ENCODE results near the gene CLSTN2.

CLSTN2 gene

DNA sequence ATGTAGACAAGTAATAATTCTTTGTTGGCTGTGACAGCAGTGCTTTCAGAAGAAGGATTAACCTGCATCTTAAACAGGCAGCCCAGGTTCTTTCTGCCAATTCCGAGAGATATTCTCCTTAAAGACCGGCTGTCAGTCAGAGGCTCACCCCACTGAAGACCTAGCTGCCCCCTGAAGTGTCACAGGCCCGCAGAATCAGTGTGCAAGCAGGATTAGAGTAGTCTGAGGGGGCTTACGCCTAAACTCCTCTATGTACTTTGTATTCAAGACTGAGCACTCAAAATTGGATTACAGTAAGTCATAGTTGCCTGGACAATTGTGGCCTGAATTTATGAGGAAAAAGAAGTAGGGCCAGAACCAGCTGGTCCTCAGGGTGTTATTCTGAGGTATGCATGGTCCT, 342.9 kb downstream of the CLSTN2 start:
- Histone ChIP-seq H4K20me1 (ENCODE audit: insufficient read depth, low read length) (no peaks in the 10 kb centered on the region), H2AFZ (ENCODE audit: low read length) (no peak overlapping the region), H3K9me2 (replicated peaks; ENCODE audit: insufficient read depth, low read length) (no peaks in the 10 kb centered on the region), H3K27me3 (replicated peaks; ENCODE audit: insufficient read depth, low read length) (no peaks in the 10 kb centered on the region), H3K9me3 (replicated peaks; ENCODE audit: insufficient read depth, low read length) (no peaks in the 10 kb centered on the region), H3K79me2 (ENCODE audit: low read length) (no peaks in the 10 kb centered on the region), H3K4me3 (ENCODE audit: low read length) (no peak overlapping the region), H3K4me1 (ENCODE audit: low read length) (no peaks in the 10 kb centered on the region), H3F3A (ENCODE audit: insufficient read depth, low read length) (no peaks in the 10 kb centered on the region), H3K9ac (ENCODE audit: low read length) (no peak overlapping the region), H3K36me3 (replicated peaks; ENCODE audit: insufficient read depth, low read length) (no peaks in the 10 kb centered on the region), H3K27ac (ENCODE audit: low read length) (no peak overlapping the region), H3K4me2 (ENCODE audit: low read depth, low read length) (no peak overlapping the region)
- TF ChIP-seq, protein P1, sequence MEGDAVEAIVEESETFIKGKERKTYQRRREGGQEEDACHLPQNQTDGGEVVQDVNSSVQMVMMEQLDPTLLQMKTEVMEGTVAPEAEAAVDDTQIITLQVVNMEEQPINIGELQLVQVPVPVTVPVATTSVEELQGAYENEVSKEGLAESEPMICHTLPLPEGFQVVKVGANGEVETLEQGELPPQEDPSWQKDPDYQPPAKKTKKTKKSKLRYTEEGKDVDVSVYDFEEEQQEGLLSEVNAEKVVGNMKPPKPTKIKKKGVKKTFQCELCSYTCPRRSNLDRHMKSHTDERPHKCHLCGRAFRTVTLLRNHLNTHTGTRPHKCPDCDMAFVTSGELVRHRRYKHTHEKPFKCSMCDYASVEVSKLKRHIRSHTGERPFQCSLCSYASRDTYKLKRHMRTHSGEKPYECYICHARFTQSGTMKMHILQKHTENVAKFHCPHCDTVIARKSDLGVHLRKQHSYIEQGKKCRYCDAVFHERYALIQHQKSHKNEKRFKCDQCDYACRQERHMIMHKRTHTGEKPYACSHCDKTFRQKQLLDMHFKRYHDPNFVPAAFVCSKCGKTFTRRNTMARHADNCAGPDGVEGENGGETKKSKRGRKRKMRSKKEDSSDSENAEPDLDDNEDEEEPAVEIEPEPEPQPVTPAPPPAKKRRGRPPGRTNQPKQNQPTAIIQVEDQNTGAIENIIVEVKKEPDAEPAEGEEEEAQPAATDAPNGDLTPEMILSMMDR (IDR thresholded peaks at IDR 0.05; ENCODE audit: low read length), result no peak
- TF ChIP-seq EZH2 (optimal IDR thresholded peaks at IDR 0.05; ENCODE audit: low read depth, low read length), result no peak
- no peak for TF ChIP-seq EZH2phosphoT487 (IDR thresholded peaks at IDR 0.05; ENCODE audit: low read length)
- DNase-seq, result no peak

DNA sequence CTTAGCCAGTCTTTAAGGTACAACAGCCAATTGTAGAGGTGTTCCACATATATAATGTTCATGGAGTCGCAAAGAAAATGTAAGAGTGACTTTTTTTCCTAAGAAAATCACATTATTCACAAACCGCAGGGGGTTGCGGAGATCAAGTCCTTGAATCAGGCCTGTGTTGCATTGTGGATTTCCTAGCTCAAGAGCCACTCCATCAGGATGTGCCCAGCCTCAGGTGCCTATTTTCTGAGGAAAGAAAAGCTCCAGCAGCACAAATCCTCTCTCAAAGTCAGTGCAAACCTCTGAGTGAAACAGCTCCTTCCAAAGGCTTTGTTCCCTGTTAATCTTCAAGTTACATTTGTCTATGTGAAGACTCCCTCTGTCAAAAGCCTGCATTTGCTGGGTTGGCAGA, 349.4 kb downstream of the CLSTN2 start:
- no peak for DNase-seq
- H3K27ac ChIP-seq (ENCODE audit: low read length), result no peak overlapping the region
- no peaks in the 10 kb centered on the region for H3K27me3 ChIP-seq (replicated peaks; ENCODE audit: insufficient read depth, low read length)
- no peaks in the 10 kb centered on the region for H4K20me1 ChIP-seq (ENCODE audit: insufficient read depth, low read length)
- H3K9ac ChIP-seq (ENCODE audit: low read length), result no peak overlapping the region
- H3K4me1 ChIP-seq (ENCODE audit: low read length), result no peaks in the 10 kb centered on the region
- H3K4me2 ChIP-seq (ENCODE audit: low read depth, low read length), result no peak overlapping the region
- H3K9me3 ChIP-seq (replicated peaks; ENCODE audit: insufficient read depth, low read length), result no peaks in the 10 kb centered on the region
- no peaks in the 10 kb centered on the region for H3K79me2 ChIP-seq (ENCODE audit: low read length)
- no peak overlapping the region for H2AFZ ChIP-seq (ENCODE audit: low read length)
- H3K36me3 ChIP-seq (replicated peaks; ENCODE audit: insufficient read depth, low read length), result no peaks in the 10 kb centered on the region
- H3K9me2 ChIP-seq (replicated peaks; ENCODE audit: insufficient read depth, low read length), result no peaks in the 10 kb centered on the region
- no peak overlapping the region for H3K4me3 ChIP-seq (ENCODE audit: low read length)
- H3F3A ChIP-seq (ENCODE audit: insufficient read depth, low read length), result no peaks in the 10 kb centered on the region
- TF ChIP-seq, protein P1 (IDR thresholded peaks at IDR 0.05; ENCODE audit: low read length), result no peak
- TF ChIP-seq EZH2phosphoT487 (IDR thresholded peaks at IDR 0.05; ENCODE audit: low read length) (no peak), EZH2 (optimal IDR thresholded peaks at IDR 0.05; ENCODE audit: low read depth, low read length) (no peak)

DNA sequence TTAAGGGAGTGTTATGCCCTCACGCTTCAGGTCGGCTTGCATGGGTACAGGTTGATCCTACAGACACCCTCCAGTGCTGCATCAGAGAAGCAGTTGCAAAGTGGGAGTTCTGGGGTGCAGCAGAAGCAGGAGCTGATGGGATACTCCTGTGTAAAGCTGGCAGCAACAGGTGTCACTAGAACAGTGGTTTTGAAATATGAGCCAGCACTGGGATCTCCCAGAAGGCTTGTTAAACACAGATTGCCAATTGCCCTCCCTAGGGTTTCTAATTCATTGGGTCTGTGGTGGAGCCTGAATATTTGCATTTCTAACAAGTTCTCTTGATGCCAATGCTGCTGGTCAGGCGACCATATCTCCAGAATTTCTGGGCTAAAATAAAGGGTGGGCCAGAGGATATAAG, 350.4 kb downstream of the CLSTN2 start:
- no peaks in the 10 kb centered on the region for H3K4me1 ChIP-seq (ENCODE audit: low read length)
- H3K79me2 ChIP-seq (ENCODE audit: low read length), result no peaks in the 10 kb centered on the region
- H3K4me3 ChIP-seq (ENCODE audit: low read length), result no peak overlapping the region
- H3K9ac ChIP-seq (ENCODE audit: low read length), result no peak overlapping the region
- TF ChIP-seq, protein P1 (IDR thresholded peaks at IDR 0.05; ENCODE audit: low read length), result no peak
- TF ChIP-seq EZH2 (optimal IDR thresholded peaks at IDR 0.05; ENCODE audit: low read depth, low read length), result no peak
- no peak for TF ChIP-seq EZH2phosphoT487 (IDR thresholded peaks at IDR 0.05; ENCODE audit: low read length)
- no peaks in the 10 kb centered on the region for H3K27me3 ChIP-seq (replicated peaks; ENCODE audit: insufficient read depth, low read length)
- no peaks in the 10 kb centered on the region for H3K9me2 ChIP-seq (replicated peaks; ENCODE audit: insufficient read depth, low read length)
- no peaks in the 10 kb centered on the region for H3K9me3 ChIP-seq (replicated peaks; ENCODE audit: insufficient read depth, low read length)
- H4K20me1 ChIP-seq (ENCODE audit: insufficient read depth, low read length), result no peaks in the 10 kb centered on the region
- H2AFZ ChIP-seq (ENCODE audit: low read length), result no peak overlapping the region
- no peak for DNase-seq
- H3F3A ChIP-seq (ENCODE audit: insufficient read depth, low read length), result no peaks in the 10 kb centered on the region
- H3K27ac ChIP-seq (ENCODE audit: low read length), result no peak overlapping the region
- H3K36me3 ChIP-seq (replicated peaks; ENCODE audit: insufficient read depth, low read length), result no peaks in the 10 kb centered on the region
- H3K4me2 ChIP-seq (ENCODE audit: low read depth, low read length), result no peak overlapping the region

Data from MM.1S (cell line).